ENCODE measurements around the gene CAMK2B.

CAMK2B gene

DNA sequence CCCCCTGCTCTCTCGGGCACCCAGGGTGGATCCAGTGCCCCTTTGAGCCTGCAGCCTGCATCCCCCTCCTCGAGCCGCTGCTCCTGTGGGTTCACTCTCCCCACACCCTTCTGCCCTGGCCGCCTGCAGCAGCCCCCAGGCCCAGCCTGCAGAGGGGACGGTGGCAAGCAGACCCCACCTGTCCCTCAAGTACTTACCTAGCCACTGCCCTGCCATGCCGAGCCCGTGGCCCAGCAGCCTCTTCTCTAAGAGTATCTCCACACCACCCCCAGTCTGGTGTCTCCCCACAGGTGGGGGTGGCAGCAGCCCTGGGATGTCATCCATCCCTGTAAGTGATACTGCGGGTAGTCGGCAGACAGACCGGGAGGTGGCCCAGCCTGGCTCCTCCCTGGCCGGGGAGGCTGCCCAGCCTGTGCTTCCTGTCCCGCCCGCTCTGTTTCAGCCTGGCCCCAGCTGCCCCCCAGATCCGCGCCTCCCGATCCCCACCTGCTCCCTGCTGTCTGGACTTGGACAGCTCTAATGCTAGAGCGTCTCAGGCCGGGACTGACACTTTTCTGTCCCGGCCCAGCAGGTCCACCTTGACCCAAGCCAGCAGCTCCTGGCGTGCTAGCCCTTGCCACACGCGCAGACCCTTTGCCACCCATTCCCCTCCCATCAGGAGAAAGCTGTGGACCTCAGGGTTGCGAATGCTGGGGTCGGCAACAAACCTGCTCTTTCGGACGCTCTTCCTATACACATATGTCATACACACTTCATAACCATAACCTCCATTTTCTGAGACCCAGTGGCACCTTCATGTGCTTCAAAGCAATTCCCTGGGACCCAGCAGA is 99.6 kb downstream of the CAMK2B start:
- H2AFZ ChIP-seq (ENCODE audit: low read depth, low read length, severe bottlenecking): no peak overlapping the region
- H3K9ac ChIP-seq (ENCODE audit: low read length): no peak overlapping the region
- H3K4me2 ChIP-seq (ENCODE audit: low read depth, low read length, poor library complexity, severe bottlenecking): no peak overlapping the region
- H3K79me2 ChIP-seq (ENCODE audit: insufficient read depth, low read length): no peaks in the 10 kb centered on the region
- no peaks in the 10 kb centered on the region for H3K36me3 ChIP-seq (ENCODE audit: low read length)
- TF ChIP-seq EZH2phosphoT487 (conservative IDR thresholded peaks at IDR 0.05; ENCODE audit: low read length): no peak
- TF ChIP-seq, protein P1, sequence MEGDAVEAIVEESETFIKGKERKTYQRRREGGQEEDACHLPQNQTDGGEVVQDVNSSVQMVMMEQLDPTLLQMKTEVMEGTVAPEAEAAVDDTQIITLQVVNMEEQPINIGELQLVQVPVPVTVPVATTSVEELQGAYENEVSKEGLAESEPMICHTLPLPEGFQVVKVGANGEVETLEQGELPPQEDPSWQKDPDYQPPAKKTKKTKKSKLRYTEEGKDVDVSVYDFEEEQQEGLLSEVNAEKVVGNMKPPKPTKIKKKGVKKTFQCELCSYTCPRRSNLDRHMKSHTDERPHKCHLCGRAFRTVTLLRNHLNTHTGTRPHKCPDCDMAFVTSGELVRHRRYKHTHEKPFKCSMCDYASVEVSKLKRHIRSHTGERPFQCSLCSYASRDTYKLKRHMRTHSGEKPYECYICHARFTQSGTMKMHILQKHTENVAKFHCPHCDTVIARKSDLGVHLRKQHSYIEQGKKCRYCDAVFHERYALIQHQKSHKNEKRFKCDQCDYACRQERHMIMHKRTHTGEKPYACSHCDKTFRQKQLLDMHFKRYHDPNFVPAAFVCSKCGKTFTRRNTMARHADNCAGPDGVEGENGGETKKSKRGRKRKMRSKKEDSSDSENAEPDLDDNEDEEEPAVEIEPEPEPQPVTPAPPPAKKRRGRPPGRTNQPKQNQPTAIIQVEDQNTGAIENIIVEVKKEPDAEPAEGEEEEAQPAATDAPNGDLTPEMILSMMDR (IDR thresholded peaks at IDR 0.05; ENCODE audit: insufficient read depth, low read length, poor library complexity, severe bottlenecking): no peak
- no peaks in the 10 kb centered on the region for H3K9me2 ChIP-seq (replicated peaks; ENCODE audit: insufficient read depth, low read length)
- H3F3A ChIP-seq (ENCODE audit: insufficient read depth): no peaks in the 10 kb centered on the region
- no peaks in the 10 kb centered on the region for H3K27me3 ChIP-seq (ENCODE audit: low read length)
- H3K4me3 ChIP-seq (ENCODE audit: insufficient read depth, low read length, poor library complexity, severe bottlenecking): no peak overlapping the region
- no peaks in the 10 kb centered on the region for H4K20me1 ChIP-seq (ENCODE audit: low read depth, low read length)
- H3K9me3 ChIP-seq (ENCODE audit: insufficient read depth, low read length): no peaks in the 10 kb centered on the region
- H3K27ac ChIP-seq (ENCODE audit: low read depth, low read length): no peak overlapping the region

DNA sequence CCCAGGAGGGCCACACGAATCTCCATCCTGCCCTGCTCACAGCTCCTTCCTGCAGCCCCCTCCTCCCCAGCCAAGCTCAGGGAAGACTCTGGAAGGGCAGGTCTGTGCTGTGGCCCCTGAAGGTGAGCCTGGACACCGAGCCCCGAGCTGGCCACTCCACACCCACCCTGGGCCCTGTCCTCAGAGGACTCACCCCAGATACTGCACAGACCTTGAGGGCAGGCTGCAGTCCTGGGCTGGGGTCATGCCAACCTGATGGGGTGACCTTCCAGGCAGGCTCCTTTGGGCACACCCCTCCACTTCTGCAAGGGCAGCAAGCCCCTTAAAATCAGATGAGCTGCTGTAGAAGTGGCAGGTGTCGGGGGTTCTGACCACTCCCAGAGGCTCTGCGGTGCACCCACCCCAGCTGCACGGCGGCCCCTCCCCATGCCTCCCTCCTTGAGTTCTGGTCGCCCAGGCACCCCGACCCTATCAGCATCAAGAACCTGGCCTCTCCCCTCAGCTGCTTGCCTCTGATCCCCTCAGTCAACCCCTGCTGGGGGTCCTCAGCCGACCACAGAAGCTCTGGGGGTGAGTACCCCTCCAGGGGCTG is 100.3 kb downstream of the CAMK2B start:
- Histone ChIP-seq H3K9me2 (replicated peaks; ENCODE audit: insufficient read depth, low read length) (no peaks in the 10 kb centered on the region), H3K9me3 (ENCODE audit: insufficient read depth, low read length) (no peaks in the 10 kb centered on the region), H3K79me2 (ENCODE audit: insufficient read depth, low read length) (no peaks in the 10 kb centered on the region), H3K4me3 (ENCODE audit: insufficient read depth, low read length, poor library complexity, severe bottlenecking) (no peak overlapping the region), H2AFZ (ENCODE audit: low read depth, low read length, severe bottlenecking) (no peak overlapping the region), H3K9ac (ENCODE audit: low read length) (no peak overlapping the region), H4K20me1 (ENCODE audit: low read depth, low read length) (no peaks in the 10 kb centered on the region), H3K27ac (ENCODE audit: low read depth, low read length) (no peak overlapping the region), H3K36me3 (ENCODE audit: low read length) (no peaks in the 10 kb centered on the region), H3K4me2 (ENCODE audit: low read depth, low read length, poor library complexity, severe bottlenecking) (no peak overlapping the region), H3F3A (ENCODE audit: insufficient read depth) (no peaks in the 10 kb centered on the region), H3K27me3 (ENCODE audit: low read length) (no peaks in the 10 kb centered on the region)
- TF ChIP-seq, protein P1 (IDR thresholded peaks at IDR 0.05; ENCODE audit: insufficient read depth, low read length, poor library complexity, severe bottlenecking): no peak
- no peak for TF ChIP-seq EZH2phosphoT487 (conservative IDR thresholded peaks at IDR 0.05; ENCODE audit: low read length)

DNA sequence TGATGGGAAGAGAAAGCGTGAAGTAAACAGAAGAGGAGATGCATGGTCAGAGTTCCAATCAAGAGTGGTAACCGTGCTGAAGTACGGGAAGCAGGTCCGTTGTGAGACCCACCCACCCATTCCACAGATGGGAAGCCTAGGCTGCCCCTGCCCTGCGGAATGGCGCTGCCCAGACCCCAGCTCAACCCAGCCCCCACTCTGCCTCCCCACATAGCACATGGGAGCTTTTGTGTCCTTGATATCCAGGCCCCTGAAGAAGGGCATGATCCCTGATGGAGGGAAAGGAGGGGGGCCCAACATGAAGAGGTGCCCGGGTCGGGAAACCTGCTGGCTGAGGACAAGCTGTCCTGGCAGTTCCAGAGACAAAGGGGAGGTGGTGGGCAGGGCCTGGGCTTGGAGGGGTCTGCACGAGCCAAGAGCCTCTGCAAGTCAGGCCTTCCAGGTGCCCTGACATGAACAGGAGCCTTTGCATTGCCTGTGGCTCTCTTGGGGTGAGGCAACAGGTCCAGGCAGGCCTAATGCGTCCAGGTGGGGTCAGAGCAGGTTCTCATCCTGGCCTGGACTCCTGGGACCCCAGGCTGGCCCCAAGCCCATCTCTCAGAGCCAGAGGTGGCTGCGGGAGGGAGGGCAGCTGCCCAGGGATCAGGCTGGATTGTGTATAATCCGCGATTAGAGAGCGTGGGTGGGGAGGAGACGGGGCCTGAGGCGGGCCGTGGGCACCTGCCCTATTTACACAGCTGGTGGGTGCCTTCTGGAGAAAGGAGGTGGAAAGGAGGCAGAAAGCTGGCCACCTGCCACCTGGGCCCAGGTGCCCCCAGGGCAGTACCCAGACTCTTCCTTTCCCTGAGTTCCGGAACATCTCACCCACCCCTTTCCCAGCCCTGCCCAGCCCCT is 101.1 kb downstream of the CAMK2B start:
- no peak for TF ChIP-seq EZH2phosphoT487 (conservative IDR thresholded peaks at IDR 0.05; ENCODE audit: low read length)
- TF ChIP-seq, protein P1 (IDR thresholded peaks at IDR 0.05; ENCODE audit: insufficient read depth, low read length, poor library complexity, severe bottlenecking): no peak
- Histone ChIP-seq H4K20me1 (ENCODE audit: low read depth, low read length) (no peaks in the 10 kb centered on the region), H3K36me3 (ENCODE audit: low read length) (no peaks in the 10 kb centered on the region), H3K27ac (ENCODE audit: low read depth, low read length) (no peak overlapping the region), H3F3A (ENCODE audit: insufficient read depth) (no peaks in the 10 kb centered on the region), H3K4me3 (ENCODE audit: insufficient read depth, low read length, poor library complexity, severe bottlenecking) (no peak overlapping the region), H3K79me2 (ENCODE audit: insufficient read depth, low read length) (no peaks in the 10 kb centered on the region), H3K9ac (ENCODE audit: low read length) (no peak overlapping the region), H3K9me2 (replicated peaks; ENCODE audit: insufficient read depth, low read length) (no peaks in the 10 kb centered on the region), H3K9me3 (ENCODE audit: insufficient read depth, low read length) (no peaks in the 10 kb centered on the region), H3K4me2 (ENCODE audit: low read depth, low read length, poor library complexity, severe bottlenecking) (no peak overlapping the region), H3K27me3 (ENCODE audit: low read length) (no peaks in the 10 kb centered on the region), H2AFZ (ENCODE audit: low read depth, low read length, severe bottlenecking) (no peak overlapping the region)
